ACC112 (cell line): ENCODE results near the gene NPNT.

Experiments used
- H2AFZ ChIP-seq: fragments of 200-600 bp; sonication (generic); one replicate; pipeline ENCODE4 v1.6.0; 2017; ENCODE audit warnings: antibody characterized with exemption, low read length; ENCODE audit not compliant: unreplicated experiment
- H3K27ac ChIP-seq: fragments of 200-600 bp; sonication (generic); 2 replicates; pipeline ENCODE4 v1.5.1; 2014; ENCODE audit warnings: low read depth, mild to moderate bottlenecking, antibody characterized with exemption, low read length, moderate library complexity
- H3K27me3 ChIP-seq: fragments of 200-600 bp; sonication (generic); 2 replicates; pipeline ENCODE4 v1.6.1; 2014; ENCODE audit warnings: mild to moderate bottlenecking, antibody characterized with exemption, low read length, moderate library complexity, mixed read lengths; ENCODE audit not compliant: insufficient read depth
- H3K36me3 ChIP-seq: fragments of 200-600 bp; sonication (generic); 2 replicates; pipeline ENCODE4 v1.6.1; 2016; ENCODE audit warnings: mild to moderate bottlenecking, antibody characterized with exemption, low read length, moderate library complexity, mixed read lengths; ENCODE audit not compliant: insufficient read depth
- H3K4me1 ChIP-seq: fragments of 200-600 bp; sonication (generic); one replicate; pipeline ENCODE4 v1.6.1; 2016; ENCODE audit warnings: low read length, mixed read lengths; ENCODE audit not compliant: insufficient read depth, unreplicated experiment, control insufficient read depth
- H3K4me3 ChIP-seq: fragments of 200-600 bp; sonication (generic); 2 replicates; pipeline ENCODE4 v1.5.1; 2014; ENCODE audit warnings: mild to moderate bottlenecking, low read depth, low read length
- H3K79me2 ChIP-seq: fragments of 200-600 bp; sonication (generic); one replicate; pipeline ENCODE4 v1.6.0; 2016; ENCODE audit warnings: low read length; ENCODE audit not compliant: control insufficient read depth, unreplicated experiment, insufficient read depth

Gene NPNT

DNA sequence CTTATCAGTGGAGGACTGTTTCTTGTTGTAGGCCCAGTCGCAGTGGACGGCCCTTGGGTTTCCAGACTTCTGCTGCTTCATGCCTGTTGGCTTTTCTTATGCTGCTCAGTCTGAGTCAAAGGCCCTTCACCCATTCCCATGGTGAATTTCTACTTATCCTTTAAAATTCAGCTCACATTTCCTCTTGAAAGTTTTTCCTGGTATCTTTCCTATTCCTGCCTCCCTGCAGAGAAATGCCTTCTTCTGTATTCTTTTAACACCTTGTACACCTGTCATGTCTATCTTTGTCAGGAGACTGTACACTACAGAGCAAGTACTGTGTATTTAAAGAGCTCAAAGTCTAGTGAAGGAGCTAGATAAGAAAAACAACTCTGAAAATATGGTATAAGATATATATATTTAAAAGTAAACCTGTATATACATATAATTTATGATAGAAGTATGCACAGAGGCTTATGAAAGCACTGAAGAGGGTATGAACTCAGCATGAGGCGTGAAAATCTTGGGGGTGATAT, 22.0 kb downstream of the NPNT start:
- Histone ChIP-seq H3K27ac (no peak overlapping the region), H3K79me2 (no peaks in the 10 kb centered on the region), H2AFZ (no peak overlapping the region), H3K27me3 (no peaks in the 10 kb centered on the region), H3K36me3 (no peaks in the 10 kb centered on the region), H3K4me3 (no peak overlapping the region), H3K4me1 (no peaks in the 10 kb centered on the region)

DNA sequence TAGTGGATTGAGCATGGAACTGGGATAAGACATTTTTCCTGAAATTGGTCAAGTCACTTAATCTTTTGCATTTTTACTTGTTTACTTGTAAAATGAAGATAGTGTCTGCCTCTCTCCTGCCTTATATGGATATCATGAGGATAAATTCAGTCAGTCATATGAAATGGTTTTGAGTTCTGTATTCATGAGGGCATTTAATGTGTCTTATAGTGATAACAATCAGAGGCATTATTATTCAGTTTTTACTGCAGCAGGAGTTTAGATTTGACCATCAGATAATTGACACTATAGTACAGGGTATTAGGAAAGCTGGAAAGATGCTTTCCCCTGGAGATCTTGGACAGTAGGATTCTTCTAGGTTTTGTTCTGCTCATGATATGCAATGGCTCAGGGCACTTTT, 26.0 kb downstream of the NPNT start:
- no peaks in the 10 kb centered on the region for H3K36me3 ChIP-seq
- H3K4me3 ChIP-seq = no peak overlapping the region
- no peaks in the 10 kb centered on the region for H3K4me1 ChIP-seq
- H2AFZ ChIP-seq = no peak overlapping the region
- no peaks in the 10 kb centered on the region for H3K79me2 ChIP-seq
- H3K27ac ChIP-seq = no peak overlapping the region
- no peaks in the 10 kb centered on the region for H3K27me3 ChIP-seq

DNA sequence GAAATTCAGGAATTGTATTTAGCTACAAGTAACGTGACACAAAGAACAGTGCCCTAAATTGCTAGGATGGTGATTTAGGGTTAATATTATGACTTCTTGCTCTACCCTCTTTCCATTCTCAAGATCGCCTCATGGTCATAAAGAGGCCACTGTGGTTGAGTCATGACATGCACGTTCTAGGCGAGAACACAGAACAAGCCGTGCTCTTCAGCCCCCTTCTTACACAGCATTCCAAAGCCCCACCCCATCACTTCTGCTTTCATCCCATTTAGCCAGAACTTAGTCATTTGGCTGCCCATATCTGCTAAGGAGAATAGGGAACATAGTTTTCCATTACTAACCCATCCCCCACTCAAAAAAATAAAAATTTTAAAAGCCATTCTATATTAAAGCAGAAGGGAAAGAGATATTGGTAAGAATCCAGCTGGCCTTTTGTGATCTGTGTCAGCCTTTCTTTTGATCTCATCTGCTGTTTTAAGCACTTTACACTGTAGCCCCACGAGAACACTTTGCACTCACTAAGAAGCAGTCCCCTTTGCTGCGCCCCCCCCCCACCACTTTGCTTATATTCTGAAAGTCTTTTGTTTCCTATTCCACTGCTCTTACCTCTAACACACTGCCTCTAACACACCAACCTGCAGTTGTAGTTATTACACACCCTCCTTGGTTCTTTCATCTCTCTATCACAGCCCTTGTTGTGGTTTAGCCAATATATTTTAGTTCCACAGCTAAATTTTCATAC, 28.4 kb downstream of the NPNT start:
- Histone ChIP-seq H3K4me1 (no peaks in the 10 kb centered on the region), H3K4me3 (no peak overlapping the region), H3K36me3 (no peaks in the 10 kb centered on the region), H3K27me3 (no peaks in the 10 kb centered on the region), H2AFZ (no peak overlapping the region), H3K79me2 (no peaks in the 10 kb centered on the region), H3K27ac (no peak overlapping the region)

DNA sequence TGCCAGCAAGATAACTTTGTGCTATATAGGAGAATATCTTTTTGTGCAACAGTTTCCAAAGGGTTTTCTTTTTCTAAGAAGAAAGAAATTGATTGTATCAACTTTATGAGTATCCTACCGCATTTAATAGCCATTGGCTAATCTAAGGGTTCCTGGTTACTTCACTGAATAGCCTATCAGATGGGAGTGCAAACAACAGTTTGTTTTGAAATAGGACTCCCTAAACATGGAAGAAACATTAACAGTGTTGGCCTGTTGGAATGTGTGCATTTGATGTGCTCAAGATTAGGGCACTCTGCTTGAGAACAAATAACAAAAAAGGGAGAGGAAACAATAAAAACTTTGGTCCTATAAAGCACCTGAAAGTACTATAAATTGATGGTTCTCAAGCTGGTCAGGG, 29.1 kb downstream of the NPNT start:
- H3K79me2 ChIP-seq = no peaks in the 10 kb centered on the region
- no peaks in the 10 kb centered on the region for H3K4me1 ChIP-seq
- H3K4me3 ChIP-seq = no peak overlapping the region
- H3K36me3 ChIP-seq = no peaks in the 10 kb centered on the region
- H3K27me3 ChIP-seq = no peaks in the 10 kb centered on the region
- H2AFZ ChIP-seq = no peak overlapping the region
- no peak overlapping the region for H3K27ac ChIP-seq

DNA sequence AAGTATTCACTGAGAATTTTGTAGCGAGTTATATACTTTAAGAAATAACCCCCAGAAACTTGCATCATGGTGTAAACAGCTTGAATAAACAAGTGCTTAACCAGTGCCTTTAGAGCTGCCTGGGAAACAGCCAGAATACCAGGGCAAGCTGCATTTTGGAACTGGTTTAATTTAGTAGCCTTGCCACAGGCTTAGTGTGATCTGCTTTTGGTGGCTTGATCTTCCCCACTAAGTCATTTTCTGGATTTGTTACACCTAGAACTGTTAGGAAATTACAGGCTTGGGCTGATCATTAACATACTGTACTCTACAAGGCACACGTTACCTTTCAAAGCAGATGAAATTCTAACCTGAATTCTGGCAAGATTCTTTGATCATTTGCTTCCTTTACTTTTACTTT, 35.4 kb downstream of the NPNT start:
- Histone ChIP-seq H3K27ac (no peak overlapping the region), H2AFZ (no peak overlapping the region), H3K4me1 (no peaks in the 10 kb centered on the region), H3K79me2 (no peaks in the 10 kb centered on the region), H3K27me3 (0 out of 2 replicates have a peak, but pooled peaks cover 5% of the 10 kb centered on the region), H3K36me3 (no peaks in the 10 kb centered on the region), H3K4me3 (no peak overlapping the region)

DNA sequence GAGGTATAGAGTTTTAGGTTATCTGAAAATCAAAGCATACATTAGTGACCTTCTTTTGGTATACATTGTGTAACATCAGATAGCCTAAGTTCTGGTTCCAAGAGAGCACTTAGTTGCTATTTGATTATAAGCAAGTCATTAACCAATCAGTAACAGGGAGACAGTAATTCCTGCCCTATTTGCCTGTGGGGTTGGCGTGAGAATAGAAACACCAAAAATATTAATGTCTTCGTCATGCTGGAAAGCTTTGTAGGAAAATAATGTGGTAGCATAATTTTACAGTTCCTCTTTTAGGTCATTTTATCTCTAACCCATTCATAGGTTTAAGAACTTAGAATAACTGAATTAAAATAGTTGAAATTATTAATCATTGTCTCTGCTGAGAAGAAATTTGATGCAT, 37.8 kb downstream of the NPNT start:
- no peak overlapping the region for H3K4me3 ChIP-seq
- no peak overlapping the region for H2AFZ ChIP-seq

DNA sequence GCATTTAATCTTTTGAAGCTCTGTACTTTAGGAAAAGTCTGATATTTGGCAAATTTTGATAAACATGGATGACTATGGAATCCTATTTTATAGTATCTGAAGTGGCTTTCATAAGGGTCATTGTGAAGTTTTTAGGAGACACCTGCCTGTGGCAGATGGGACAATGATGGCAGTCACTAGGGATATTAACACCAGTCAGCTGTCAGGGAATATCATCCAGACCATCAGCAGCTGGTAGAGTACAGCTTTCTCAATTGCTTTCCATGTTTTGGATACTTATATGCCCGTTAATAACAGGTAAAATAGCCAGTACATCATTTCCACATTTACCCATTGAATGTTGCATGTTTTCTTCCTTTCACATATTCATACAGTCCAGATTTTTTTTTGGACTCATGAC, 39.1 kb downstream of the NPNT start:
- Histone ChIP-seq H3K4me1 (no peaks in the 10 kb centered on the region), H3K27me3 (0 out of 2 replicates have a peak, but pooled peaks cover 5% of the 10 kb centered on the region), H3K27ac (no peak overlapping the region), H3K79me2 (no peaks in the 10 kb centered on the region), H3K4me3 (no peak overlapping the region), H3K36me3 (no peaks in the 10 kb centered on the region), H2AFZ (no peak overlapping the region)

More for the DNA sequence above, 37.8 kb downstream of the NPNT start:
- no peak overlapping the region for H3K27ac ChIP-seq
- H3K4me1 ChIP-seq = no peaks in the 10 kb centered on the region
- H3K36me3 ChIP-seq = no peaks in the 10 kb centered on the region
- H3K79me2 ChIP-seq = no peaks in the 10 kb centered on the region
- 0 out of 2 replicates have a peak, but pooled peaks cover 5% of the 10 kb centered on the region for H3K27me3 ChIP-seq

DNA sequence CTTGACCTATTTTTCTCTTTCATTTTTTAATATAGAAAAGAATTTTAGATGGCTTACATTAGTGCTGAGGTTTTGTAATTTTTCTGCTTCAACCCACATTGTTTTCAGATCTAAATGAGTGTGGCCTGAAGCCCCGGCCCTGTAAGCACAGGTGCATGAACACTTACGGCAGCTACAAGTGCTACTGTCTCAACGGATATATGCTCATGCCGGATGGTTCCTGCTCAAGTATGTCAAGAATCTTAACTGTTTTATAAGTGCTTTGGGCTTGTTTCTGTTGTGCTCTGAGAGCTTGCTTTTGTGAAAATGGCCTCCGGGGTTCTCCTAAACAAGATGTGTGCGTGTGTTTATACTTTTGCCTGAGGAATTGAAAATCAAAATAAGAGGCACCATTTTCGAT, 41.6 kb downstream of the NPNT start:
- no peaks in the 10 kb centered on the region for H3K4me1 ChIP-seq
- no peaks in the 10 kb centered on the region for H3K79me2 ChIP-seq
- 0 out of 2 replicates have a peak, but pooled peaks cover 5% of the 10 kb centered on the region for H3K27me3 ChIP-seq
- H3K27ac ChIP-seq = no peak overlapping the region
- H3K36me3 ChIP-seq = no peaks in the 10 kb centered on the region
- H2AFZ ChIP-seq = no peak overlapping the region
- no peak overlapping the region for H3K4me3 ChIP-seq

DNA sequence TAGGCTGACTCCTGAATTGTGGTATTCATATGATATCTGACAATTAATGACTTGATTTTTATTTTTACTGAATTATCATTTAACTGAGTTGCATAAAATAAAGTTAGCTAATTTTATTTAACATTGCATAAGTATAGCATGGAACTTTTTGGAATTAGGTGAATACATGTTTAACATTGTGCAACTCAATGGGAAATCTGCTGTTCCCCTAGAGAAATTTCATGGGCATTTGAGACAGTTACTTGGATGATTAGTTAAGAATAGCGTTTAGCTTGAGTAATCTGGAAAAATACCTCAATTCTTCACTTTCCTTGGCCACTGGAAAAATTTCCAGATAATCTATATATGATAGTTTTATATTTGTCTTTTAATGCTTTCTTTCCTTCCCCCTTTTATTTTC, 42.5 kb downstream of the NPNT start:
- H3K4me1 ChIP-seq = no peaks in the 10 kb centered on the region
- H3K27ac ChIP-seq = no peak overlapping the region
- no peaks in the 10 kb centered on the region for H3K36me3 ChIP-seq
- H3K27me3 ChIP-seq = 0 out of 2 replicates have a peak, but pooled peaks cover 5% of the 10 kb centered on the region
- no peaks in the 10 kb centered on the region for H3K79me2 ChIP-seq
- no peak overlapping the region for H3K4me3 ChIP-seq
- H2AFZ ChIP-seq = no peak overlapping the region

DNA sequence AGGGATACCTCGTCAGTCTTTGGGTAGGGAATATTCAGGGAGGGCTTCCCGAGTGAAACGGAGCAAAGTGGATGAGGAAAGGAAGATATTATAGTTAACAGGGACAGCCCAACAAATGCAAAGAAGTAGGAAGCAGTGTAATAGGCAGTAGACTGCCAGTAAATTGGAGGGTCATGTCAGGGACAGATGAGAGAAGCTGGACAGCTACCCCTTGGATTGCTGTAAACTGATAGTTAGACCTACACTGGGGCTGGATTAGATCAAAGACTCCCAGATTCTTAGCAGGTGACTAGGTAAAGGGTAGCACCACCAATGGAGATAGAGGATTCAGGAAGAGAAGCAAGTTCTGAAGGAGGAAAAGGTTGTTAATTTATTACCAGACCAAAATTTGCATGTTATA, 48.0 kb downstream of the NPNT start:
- Histone ChIP-seq H3K27me3 (no peaks in the 10 kb centered on the region), H3K4me3 (no peak overlapping the region), H3K79me2 (no peaks in the 10 kb centered on the region), H3K36me3 (no peaks in the 10 kb centered on the region), H2AFZ (no peak overlapping the region), H3K4me1 (no peaks in the 10 kb centered on the region), H3K27ac (no peak overlapping the region)

DNA sequence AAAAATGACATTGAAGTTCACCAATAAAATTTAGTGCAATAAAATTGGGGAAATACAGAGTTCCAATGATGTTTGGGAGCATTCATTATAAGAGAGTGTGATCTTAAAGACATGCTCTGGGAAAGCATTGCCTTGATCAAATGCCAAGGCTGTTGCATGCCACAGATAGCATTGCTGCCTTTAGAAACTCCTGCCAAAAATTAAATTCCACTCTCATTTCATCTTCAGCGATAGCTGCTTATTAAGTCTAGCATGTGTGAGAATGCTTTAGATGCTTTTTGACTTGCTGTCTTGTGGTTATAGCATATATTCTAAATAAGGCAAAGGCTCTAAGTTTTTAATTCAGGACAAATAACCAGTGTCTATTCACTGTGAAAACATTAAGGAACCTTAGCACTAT, 49.3 kb downstream of the NPNT start:
- Histone ChIP-seq H3K4me1 (no peaks in the 10 kb centered on the region), H3K27ac (no peak overlapping the region)

More for the DNA sequence above, 49.3 kb downstream of the NPNT start:
- Histone ChIP-seq H3K4me3 (no peak overlapping the region), H3K79me2 (no peaks in the 10 kb centered on the region), H2AFZ (no peak overlapping the region), H3K27me3 (no peaks in the 10 kb centered on the region), H3K36me3 (no peaks in the 10 kb centered on the region)
